ENCODE measurements around the gene ZNF280D.
A peak's percentile ranks its signal among the peaks of the same experiment; 100 is the strongest.
"Not testable (repeated sequence)": the region's sequence is repeated elsewhere in the genome, so short reads cannot be mapped to it uniquely, and the experiment has no call there.

ZNF280D gene, protein sequence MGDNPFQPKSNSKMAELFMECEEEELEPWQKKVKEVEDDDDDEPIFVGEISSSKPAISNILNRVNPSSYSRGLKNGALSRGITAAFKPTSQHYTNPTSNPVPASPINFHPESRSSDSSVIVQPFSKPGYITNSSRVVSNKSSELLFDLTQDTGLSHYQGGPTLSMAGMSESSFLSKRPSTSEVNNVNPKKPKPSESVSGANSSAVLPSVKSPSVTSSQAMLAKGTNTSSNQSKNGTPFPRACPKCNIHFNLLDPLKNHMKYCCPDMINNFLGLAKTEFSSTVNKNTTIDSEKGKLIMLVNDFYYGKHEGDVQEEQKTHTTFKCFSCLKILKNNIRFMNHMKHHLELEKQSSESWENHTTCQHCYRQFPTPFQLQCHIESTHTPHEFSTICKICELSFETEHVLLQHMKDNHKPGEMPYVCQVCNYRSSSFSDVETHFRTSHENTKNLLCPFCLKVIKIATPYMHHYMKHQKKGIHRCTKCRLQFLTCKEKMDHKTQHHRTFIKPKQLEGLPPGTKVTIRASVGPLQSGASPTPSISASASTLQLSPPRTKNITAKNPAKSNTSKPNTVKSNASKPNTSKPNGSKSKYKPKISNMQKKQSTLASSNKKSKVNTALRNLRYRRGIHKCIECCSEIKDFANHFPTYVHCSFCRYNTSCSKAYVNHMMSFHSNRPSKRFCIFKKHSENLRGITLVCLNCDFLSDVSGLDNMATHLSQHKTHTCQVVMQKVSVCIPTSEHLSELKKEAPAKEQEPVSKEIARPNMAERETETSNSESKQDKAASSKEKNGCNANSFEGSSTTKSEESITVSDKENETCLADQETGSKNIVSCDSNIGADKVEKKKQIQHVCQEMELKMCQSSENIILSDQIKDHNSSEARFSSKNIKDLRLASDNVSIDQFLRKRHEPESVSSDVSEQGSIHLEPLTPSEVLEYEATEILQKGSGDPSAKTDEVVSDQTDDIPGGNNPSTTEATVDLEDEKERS

DNA sequence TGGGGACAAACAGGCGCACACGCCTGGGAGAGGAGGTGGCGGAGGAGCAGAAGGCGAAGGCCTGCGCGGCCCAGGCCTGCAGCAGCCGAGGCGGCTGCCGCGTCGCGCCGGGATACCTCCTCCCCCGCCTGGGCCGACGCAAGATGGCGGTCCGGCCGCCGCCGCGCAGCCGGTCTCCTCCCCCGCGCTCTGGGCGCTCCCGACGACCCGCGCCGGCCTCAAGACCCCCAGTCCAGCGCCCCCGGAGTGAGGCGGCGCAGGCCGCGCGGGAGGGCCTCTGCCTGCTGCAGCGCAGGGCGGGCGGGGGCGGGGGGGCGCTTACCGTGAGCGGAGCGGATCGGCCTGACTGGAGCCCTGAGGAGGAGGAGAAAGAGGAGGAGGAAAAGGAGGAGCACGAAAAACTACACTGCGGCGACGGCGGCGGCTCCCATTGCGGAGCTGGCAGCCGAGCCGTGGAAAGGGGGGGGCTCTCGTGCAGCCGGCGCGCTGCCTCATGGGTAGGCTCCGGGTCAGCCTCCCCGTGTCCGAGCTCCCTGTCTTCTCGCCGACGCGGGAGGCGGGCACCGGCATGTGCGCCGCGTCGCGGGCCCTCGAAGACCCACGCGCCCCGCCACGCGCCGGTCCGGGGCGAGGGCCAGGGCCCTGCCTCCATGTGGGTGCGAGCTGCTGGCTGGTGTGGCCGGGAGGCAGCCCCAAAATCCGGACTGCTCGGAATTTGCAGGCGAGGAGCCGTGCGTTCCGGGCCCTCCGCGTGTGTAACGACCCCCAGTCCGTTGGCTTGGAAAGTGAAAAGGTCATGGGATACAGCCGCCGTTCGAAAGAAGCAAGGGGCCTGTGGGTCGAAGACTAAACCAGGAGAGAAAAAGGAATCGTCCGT, at the start of gene ZNF280D:
TSS of gene ZNF280D (minus strand) at position 374 of the 877 bp plus-strand sequence. CDS start 26,400 bp downstream, outside the sequence.
- DNase-seq = peak; percentile 83

DNA sequence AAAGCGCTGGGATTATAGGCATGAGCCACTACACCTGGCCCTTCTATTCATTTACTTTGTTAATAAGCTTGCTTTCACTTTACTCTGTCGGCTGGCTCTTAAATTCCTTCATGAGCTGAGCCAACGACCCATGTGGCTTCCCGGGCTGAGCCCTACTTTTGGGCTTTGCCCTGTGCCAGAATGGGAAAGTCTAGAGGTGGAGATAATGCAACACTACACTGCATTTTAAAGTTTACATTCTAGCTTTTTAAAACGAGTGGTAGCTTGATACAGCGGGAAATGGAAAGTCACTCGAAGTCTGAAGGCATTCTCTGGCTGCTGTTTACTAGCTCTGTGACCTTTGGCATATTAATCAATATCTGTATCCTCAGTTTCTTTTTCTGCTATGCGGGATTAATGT, 49.0 kb upstream of the ZNF280D start:
- no peak for DNase-seq

- no peak for DNase-seq
Observed at GRCh38 chr15:56781666-56782065, 48.4 kb upstream of the ZNF280D start.

DNA sequence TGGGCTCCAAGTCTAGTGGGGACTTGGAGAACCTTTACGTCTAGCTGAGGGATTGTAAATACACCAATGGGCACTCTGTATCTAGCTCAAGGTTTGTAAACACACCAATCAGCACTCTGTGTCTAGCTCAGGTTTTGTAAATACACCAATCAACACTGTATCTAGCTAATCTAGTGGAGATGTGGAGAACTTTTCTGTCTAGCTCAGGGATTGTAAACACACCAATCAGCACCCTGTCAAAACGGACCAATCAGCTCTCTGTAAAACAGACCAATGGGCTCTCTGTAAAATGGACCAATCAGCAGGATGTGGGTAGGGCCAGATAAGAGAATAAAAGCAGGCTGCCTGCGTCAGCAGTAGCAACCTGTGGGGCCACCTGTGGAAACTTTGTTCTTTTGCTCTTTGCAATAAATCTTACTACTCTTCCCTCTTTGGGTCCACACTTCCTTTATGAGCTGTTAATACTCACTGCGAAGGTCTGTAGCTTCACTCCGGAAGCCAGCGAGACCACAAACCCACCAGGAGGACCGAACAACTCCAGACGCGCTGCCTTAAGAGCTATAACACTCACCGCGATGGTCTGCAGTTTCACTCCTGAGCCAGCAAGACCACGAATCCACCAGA, 46.9 kb upstream of the ZNF280D start:
- DNase-seq = not testable (repeated sequence)

DNA sequence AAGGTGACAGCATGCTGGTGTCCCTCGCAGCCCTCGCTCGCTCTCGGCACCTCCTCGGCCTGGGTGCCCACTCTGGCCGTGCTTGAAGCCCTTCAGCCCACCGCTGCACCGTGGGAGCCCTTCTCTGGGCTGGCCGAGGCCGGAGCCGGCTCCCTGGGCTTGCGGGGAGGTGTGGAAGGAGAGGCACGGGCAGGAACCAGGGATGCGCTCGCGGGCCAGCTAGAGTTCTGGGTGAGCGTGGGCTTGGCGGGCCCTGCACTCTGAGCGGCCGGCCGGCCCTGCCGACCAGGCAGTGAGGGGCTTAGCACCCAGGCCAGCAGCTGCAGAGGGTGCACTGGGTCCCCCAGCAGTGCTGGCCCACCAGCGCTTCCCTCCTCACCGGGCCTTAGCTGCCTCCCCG, 46.1 kb upstream of the ZNF280D start:
- DNase-seq = not testable (repeated sequence)

DNA sequence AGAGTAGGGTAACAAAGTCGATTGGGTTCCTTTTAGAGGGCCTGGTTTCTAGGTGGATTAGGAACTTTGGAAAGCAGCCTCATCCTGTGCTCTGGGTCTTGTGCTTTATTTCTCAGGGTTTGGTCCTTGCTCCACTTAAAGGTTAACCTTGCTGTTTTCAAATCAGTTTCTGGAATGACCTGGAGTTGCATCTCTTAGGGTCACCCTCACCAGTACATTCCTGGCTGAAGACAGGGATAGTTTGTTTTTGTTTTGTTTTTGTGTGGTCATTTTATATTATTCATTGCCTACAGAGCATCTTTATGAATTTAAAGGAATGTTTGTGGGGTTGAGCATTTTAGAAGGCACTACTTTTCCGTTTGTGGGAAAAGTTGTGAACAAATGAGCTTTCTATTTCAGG, 45.5 kb upstream of the ZNF280D start:
- no peak for DNase-seq

- no peak for DNase-seq
Observed at GRCh38 chr15:56776839-56777238, 43.5 kb upstream of the ZNF280D start.

DNA sequence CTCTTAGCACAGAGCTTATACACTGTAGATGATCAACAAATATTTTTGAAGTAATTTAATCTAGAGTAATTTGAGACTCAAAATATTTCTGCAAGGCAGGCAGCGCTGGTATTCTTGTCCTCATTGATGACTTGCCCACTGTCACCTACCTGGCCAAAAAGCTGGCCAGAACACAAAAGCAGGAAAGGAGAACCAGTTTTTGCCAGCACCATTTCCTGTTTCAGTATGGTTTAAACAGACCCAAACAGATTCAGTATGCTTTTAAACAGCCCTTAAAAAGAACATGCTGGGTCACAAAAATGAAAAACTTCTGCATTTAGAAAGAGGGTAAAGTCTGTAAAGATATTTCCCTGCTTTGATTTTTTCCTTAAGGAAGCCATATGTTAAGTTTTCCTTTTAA, 42.3 kb upstream of the ZNF280D start:
- DNase-seq = no peak

GRCh38 chr15:56774356-56774755, 41.0 kb upstream of the ZNF280D start:
- no peak for DNase-seq

DNA sequence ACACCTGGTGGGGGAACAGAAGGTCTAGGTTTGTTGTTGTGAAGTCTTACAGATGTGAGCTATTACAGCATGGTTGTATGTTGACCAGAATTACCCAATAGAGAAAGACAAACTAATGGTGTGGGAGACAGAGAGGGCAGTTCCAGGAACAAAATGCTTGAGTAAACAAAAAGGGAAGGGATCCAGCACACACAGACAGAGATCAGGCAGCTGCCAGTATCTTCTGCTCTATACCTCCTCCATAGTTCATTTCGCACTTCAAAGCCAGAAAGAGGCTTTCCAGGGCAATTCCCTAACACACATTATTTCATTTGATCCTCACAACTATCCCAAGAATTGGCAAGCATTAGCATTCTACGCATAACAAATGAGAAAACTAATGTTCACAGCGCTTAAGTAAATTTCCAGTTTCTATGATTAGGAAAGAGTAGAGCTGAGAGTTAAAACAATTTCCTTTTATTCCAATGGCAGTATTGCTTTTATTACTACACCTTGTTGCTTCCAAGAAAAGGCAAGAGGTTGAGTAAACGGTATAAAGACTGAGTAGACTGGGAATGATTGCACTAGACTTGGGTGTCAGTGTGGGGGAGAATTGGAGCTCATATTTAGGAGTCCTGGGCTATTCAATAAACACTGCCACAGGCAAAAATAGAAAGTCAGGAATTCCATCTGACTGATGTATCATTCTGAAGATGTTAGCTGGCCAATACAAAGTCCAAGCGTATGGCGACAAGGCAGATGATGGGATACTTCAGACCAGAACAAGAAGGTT, 39.7 kb upstream of the ZNF280D start:
- no peak for DNase-seq

DNA sequence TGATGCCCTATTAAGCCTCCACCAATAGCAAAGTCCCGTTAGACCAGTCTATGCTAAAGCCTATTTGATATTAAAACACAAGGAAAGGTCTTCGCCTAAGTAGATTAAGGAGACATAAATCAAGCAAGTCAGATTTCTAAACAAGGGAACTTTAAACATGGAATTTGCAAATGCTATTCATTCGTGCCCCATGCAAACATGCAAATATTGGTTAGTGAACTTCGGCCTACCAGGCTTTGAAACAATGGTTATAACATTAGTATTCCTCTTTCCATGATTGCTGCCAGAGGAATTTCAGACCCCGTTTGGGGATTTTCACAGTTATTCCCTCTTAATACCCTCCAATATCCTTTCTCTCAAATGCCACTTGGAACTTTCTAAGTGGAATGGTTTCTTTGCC, 36.9 kb upstream of the ZNF280D start:
- no peak for DNase-seq

GRCh38 chr15:56767315-56767714, 34.0 kb upstream of the ZNF280D start:
- no peak for DNase-seq

- no peak for DNase-seq
Observed at GRCh38 chr15:56765251-56765650, 31.9 kb upstream of the ZNF280D start.

GRCh38 chr15:56763141-56763895, 30.0 kb upstream of the ZNF280D start:
- DNase-seq = no peak

GRCh38 chr15:56760186-56760585, 26.9 kb upstream of the ZNF280D start:
- DNase-seq = no peak

DNA sequence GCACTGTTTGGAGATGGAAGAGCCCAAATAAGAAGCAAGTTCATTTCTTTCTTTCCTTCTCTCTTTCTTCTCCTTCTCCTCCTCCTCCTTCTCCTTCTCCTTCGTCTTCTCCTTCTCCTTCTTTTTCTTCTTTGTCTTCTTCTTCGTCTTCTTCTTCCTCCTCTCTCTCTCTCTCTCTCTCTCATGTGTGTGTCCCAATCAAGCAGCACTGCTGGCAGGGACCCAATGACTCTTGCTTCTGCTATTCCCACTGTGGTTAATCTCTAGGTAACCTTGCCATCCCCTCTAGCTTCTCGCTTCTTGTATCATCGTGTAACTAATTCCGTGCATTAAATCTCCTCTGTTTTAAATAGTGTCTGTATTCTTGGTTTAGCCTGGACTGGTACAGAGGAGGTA, 26.1 kb upstream of the ZNF280D start:
- no peak for DNase-seq

DNA sequence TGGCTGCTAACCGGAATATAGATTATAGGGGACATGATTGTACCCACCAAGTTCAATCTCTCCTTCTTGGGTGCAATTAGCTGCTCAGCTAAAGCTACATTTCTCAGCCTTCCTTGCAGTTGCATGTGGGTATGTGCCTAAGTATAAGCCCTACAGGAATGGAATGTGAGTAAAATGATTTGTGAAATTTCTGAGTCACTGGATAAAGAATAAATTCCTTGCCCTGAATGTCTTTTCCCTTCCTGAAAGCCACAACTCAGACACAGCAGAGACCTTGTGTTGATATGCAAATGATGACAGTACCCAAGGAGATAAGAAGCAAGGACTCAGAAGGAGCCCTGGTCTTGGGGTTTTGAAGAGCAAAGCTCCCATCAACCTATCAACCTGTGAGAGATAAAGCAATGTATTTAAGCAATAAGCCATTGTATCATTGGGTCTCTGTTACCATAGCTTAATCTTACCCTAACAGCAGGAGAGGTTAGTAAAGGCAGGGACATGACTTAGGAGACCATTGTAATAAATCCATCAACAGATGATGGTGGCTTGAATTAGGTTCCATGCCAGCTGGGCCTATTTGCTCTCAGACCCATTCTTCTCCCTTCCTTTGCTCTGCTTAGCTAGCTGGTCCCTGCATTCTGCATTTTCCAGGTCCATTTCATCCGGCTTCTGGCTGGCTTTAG, 25.6 kb upstream of the ZNF280D start:
- no peak for DNase-seq

DNA sequence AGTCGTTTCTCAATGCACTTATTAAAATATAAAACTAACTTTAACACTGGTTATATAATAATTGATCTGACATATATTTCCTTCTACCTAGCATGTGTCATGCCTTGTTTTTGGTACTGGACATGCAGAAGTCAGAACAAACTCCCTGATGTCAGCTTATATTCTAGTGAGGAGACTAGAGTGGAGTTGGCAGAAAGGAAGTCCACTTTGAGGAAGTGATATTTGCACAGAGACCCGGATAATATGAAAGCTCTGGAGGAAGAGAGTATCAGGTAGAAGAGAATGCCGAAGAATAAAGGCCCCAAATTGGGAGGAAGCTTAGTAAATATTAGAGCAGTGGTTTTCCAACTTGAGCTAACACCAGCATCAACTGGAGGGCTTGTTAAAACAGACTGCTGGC, 24.6 kb upstream of the ZNF280D start:
- DNase-seq = no peak

GRCh38 chr15:56754772-56755370, 21.6 kb upstream of the ZNF280D start:
- DNase-seq = no peak

- DNase-seq = no peak
Observed at GRCh38 chr15:56752986-56753385, 19.7 kb upstream of the ZNF280D start.
